Measurements from ENCODE around the gene ADPRHL1. TPM values are rescaled to one million over a fixed set of nuclear protein-coding genes. Genes with fewer than 3 reads are reported as not detected.
"Not testable (repeated sequence)": the region's sequence is repeated elsewhere in the genome, so short reads cannot be mapped to it uniquely, and the experiment has no call there.

ADPRHL1 gene
- total RNA-seq, 2 experiments from 2014 or later = 0.73 to 0.87 TPM

DNA sequence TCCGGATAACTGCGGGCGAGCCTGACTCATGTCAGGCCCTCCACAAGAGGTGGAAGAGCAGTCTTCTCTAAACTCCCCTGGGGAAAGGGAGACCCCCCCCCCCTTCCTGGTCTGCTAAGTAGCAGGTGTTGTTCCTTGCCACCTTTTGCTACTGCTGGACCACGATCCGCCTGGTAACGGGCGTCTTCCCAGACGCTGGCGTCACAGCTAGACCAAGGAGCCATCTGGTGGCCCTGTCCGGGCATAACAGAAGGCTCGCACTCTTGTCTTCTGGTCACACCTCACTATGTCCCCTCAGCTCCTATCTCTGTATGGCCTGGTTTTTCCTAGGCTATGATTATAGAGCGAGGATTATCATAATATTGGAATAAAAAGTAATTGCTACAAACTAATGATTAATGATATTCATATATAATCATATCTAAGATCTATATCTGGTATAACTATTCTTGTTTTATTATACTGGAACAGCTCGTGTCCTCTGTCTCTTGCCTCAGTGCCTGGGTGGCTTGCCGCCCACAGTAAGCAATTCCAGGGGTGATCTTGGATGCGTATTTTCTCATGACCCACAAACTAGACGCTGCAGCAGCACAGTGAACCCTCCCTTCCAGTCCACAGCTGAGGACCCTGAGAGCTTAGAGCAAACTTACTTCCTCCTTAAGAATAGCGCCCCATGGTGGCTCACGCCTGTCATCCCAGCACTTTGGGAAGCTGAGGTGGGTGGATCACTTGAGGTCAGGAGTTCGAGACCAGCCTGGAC is 2.2 kb downstream of the ADPRHL1 start:
- H3K9me3 Mint-ChIP-seq (ENCODE audit: insufficient read depth); CTCF ChIA-PET; H3K27ac Mint-ChIP-seq; H3K36me3 Mint-ChIP-seq (ENCODE audit: low read depth); DNase-seq; H3K4me1 Mint-ChIP-seq (ENCODE audit: low read depth); POLR2A ChIA-PET; H3K4me3 Mint-ChIP-seq; H3K27me3 Mint-ChIP-seq (ENCODE audit: low read depth); ATAC-seq: not testable (repeated sequence)

DNA sequence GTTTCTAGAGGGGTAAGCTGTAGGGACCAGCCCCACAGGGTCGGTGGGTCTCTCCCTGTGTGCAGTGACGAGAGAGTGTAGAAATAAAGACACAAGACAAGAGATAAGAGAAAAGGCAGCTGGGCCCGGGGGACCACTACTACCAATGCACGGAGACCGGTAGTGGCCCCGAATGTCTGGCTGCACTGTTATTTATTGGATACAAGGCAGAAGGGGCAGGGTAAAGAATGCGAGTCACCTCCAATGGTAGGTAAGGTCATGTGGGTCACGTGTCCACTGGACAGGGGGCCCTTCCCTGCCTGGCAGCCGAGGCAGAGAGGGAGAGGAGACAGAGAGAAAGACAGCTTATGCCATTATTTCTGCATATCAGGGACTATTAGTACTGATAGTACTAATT is 2.9 kb downstream of the ADPRHL1 start:
- H3K27ac Mint-ChIP-seq = not testable (repeated sequence)

DNA sequence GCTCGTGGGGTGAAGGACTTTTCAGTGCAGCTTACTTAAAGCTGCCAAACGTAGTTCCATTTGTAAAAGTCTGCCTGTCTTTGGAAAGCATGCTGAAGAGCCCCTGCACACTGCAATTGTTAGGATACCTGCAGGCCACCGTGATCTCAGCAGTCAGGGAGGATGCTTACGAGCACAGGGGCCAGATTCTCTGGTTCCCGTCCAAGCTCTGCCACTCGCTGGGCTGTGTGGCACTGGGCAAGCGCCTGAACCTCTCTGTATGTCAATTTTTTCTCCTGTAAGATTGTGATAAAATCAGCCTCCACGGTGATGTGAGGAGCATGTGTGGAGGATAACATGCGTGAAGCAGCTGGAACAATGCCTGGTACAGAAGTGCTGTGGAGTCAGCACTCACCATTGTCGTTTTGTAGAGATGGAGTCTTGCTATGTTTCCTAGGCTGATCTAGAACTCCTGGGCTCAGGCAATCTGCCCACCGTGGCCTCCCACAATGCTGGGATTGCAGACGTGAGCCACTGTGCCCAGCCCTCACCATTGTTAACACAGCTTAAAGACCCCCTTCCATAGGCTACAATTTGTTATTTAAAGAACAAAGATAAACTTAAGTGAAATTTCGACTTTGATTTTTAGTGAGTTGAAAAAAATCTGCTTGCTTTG is 3.5 kb downstream of the ADPRHL1 start:
- H3K9me3 Mint-ChIP-seq (ENCODE audit: insufficient read depth) = no peaks in the 10 kb centered on the region
- peak overlapping the region; percentile 60 for H3K27ac Mint-ChIP-seq
- H3K27me3 Mint-ChIP-seq (ENCODE audit: low read depth) = no peaks in the 10 kb centered on the region
- H3K4me3 Mint-ChIP-seq = peak overlapping the region; percentile 44
- peaks cover 7% of the 10 kb centered on the region for H3K36me3 Mint-ChIP-seq (ENCODE audit: low read depth)
- CTCF ChIA-PET = no interaction called here
- ATAC-seq (no peak), DNase-seq (no peak)
- no peaks in the 10 kb centered on the region for H3K4me1 Mint-ChIP-seq (ENCODE audit: low read depth)
- POLR2A ChIA-PET = no interaction called here

More for the DNA sequence above, 2.9 kb downstream of the ADPRHL1 start:
- H3K27me3 Mint-ChIP-seq (ENCODE audit: low read depth); DNase-seq; POLR2A ChIA-PET; H3K4me3 Mint-ChIP-seq; H3K36me3 Mint-ChIP-seq (ENCODE audit: low read depth); H3K4me1 Mint-ChIP-seq (ENCODE audit: low read depth); ATAC-seq; CTCF ChIA-PET; H3K9me3 Mint-ChIP-seq (ENCODE audit: insufficient read depth): not testable (repeated sequence)

DNA sequence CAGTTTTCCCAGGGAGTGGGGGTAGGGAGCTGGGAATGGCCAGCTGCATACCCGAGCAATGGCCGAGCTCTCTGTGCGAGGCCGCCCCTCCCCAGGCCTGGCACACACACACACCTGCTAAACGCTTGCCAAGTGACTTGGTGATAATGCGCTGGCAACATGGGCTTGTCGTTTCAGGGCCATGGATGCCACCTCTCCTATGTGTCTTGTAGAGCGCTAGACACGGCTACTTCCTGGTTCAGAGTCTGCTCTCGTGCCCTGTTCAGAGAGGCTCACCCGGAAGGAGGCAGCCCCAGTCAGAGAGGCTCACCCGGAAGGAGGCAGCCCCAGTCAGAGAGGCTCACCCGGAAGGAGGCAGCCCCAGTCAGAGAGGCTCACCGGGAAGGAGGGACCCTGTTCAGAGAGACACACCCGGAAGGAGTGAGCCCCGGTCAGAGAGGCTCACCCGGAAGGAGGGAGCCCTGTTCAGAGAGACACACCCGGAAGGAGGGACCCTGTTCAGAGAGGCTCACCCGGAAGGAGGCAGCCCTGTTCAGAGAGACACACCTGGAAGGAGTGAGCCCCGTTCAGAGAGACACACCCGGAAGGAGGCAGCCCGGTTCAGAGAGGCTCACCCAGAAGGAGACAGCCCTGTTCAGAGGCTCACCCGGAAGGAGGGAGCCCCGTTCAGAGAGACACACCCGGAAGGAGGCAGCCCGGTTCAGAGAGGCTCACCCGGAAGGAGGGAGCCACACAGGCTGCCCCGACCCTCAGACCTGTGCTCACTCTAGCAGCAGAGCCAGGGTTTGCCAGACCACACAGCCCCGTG is 4.2 kb downstream of the ADPRHL1 start:
- ATAC-seq = peak; percentile 71
- no peaks in the 10 kb centered on the region for H3K9me3 Mint-ChIP-seq (ENCODE audit: insufficient read depth)
- DNase-seq = peak; percentile 44
- no peaks in the 10 kb centered on the region for H3K4me1 Mint-ChIP-seq (ENCODE audit: low read depth)
- peak overlapping the region; percentile 60 for H3K27ac Mint-ChIP-seq
- peak overlapping the region; percentile 44 for H3K4me3 Mint-ChIP-seq
- H3K36me3 Mint-ChIP-seq (ENCODE audit: low read depth) = peaks cover 7% of the 10 kb centered on the region
- ChIA-PET CTCF (no interaction called here), POLR2A (no interaction called here)
- no peaks in the 10 kb centered on the region for H3K27me3 Mint-ChIP-seq (ENCODE audit: low read depth)

DNA sequence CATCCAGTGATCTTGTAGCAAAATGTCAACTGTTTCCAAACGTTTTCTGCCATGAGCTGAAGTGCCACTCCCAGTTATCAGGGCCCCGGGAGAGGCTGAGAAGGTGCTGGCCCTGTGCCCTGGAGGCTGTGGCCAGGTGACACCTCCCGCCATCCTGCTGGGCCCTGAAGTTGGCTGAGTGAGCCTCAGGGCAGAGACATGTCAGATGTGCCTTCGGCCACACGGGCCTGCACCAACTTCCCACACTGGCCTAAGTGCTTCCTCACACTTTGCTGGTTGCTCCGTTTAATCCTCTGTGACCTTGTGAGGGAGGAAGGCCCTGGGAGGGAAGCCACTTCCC is 4.8 kb downstream of the ADPRHL1 start:
- DNase-seq = no peak
- ChIA-PET POLR2A (no interaction called here), CTCF (no interaction called here)
- Mint-ChIP-seq H3K9me3 (ENCODE audit: insufficient read depth) (no peaks in the 10 kb centered on the region), H3K27ac (no peak overlapping the region), H3K36me3 (ENCODE audit: low read depth) (peaks cover 4% of the 10 kb centered on the region), H3K4me3 (peak overlapping the region; percentile 28), H3K27me3 (ENCODE audit: low read depth) (no peaks in the 10 kb centered on the region), H3K4me1 (ENCODE audit: low read depth) (no peaks in the 10 kb centered on the region)
- no peak for ATAC-seq

DNA sequence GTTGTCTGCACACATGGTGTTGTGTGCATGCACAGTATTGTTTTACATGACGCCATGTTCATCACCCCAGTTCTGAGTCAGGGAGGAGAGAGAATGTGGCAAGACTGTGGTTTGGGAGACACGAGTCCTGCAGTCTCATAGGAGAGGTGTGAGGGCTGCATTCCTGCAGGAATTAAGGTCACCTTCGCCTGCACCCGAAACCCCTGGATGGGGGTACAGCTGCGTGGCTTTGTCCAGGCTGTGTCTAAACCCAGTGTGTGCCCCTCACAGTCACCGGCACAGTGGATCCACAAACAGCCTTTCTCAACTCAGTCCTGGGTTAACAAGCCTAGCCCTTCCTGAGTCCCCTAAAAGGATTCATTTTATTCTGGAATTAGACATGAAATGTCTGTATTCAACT is 5.7 kb downstream of the ADPRHL1 start:
- Mint-ChIP-seq H3K4me1 (ENCODE audit: low read depth) (no peaks in the 10 kb centered on the region), H3K9me3 (ENCODE audit: insufficient read depth) (no peaks in the 10 kb centered on the region), H3K36me3 (ENCODE audit: low read depth) (peaks cover 4% of the 10 kb centered on the region), H3K27me3 (ENCODE audit: low read depth) (no peaks in the 10 kb centered on the region), H3K27ac (no peak overlapping the region), H3K4me3 (no peak overlapping the region)
- POLR2A ChIA-PET = no interaction called here
- DNase-seq (no peak), ATAC-seq (no peak)
- CTCF ChIA-PET = no interaction called here

DNA sequence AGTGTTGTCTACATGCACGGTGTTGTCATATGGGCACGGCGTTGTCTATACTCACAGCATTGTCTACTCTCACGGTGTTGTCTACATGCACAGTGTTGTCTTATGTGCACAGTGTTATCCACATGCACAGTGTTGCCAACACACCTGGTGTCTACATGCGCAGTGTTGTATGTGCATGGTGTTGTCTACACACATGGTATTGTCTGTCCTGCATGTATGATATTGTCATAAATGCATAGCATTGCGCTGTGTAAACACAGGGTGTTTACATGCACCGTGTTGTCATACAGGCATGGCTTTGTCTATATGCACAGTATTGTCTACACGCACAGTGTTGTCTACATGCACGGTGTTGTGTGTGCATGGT is 6.8 kb downstream of the ADPRHL1 start:
- Mint-ChIP-seq H3K27me3 (ENCODE audit: low read depth) (no peaks in the 10 kb centered on the region), H3K4me1 (ENCODE audit: low read depth) (no peaks in the 10 kb centered on the region), H3K4me3 (no peak overlapping the region), H3K27ac (no peak overlapping the region), H3K36me3 (ENCODE audit: low read depth) (peaks cover 4% of the 10 kb centered on the region), H3K9me3 (ENCODE audit: insufficient read depth) (no peaks in the 10 kb centered on the region)
- ATAC-seq (no peak), DNase-seq (no peak)
- ChIA-PET POLR2A (no interaction called here), CTCF (no interaction called here)

DNA sequence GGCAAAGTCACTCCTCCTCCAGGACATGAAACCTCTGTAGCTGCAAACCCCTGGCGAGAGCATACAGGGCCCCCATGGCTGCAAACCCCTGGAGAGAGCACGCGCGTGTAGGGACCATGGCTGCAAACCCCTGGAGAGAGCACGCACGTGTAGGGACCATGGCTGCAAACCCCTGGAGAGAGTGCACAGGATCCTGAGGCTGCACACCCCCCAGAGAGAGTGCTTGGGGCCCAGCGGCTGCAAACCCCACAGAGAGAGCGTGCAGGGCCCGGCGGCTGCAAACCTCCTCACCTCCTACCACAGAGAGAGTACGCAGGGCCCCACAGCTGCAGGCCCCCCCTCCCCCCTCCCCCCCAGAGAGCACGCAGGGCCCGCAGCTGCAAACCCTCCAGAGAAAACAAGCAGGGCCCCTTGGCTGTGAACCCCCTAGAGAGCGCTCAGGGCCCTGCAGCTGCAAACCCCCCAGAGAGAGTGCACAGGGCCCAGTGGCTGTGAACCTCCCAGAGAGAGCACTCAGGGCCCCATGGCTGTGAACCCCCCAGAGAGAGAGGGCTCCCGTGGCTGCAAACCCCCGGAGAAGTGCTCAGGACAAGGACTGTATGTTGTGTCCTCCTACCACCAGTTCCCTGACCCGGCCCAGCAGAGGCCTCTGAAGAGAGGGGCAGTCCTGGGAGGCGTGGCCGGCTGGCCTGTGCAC is 7.3 kb downstream of the ADPRHL1 start:
- ChIA-PET CTCF (no interaction called here), POLR2A (no interaction called here)
- no peak overlapping the region for H3K27ac Mint-ChIP-seq
- no peaks in the 10 kb centered on the region for H3K9me3 Mint-ChIP-seq (ENCODE audit: insufficient read depth)
- no peaks in the 10 kb centered on the region for H3K4me1 Mint-ChIP-seq (ENCODE audit: low read depth)
- H3K27me3 Mint-ChIP-seq (ENCODE audit: low read depth) = no peaks in the 10 kb centered on the region
- no peak overlapping the region for H3K4me3 Mint-ChIP-seq
- ATAC-seq = no peak
- DNase-seq = no peak
- peaks cover 4% of the 10 kb centered on the region for H3K36me3 Mint-ChIP-seq (ENCODE audit: low read depth)

DNA sequence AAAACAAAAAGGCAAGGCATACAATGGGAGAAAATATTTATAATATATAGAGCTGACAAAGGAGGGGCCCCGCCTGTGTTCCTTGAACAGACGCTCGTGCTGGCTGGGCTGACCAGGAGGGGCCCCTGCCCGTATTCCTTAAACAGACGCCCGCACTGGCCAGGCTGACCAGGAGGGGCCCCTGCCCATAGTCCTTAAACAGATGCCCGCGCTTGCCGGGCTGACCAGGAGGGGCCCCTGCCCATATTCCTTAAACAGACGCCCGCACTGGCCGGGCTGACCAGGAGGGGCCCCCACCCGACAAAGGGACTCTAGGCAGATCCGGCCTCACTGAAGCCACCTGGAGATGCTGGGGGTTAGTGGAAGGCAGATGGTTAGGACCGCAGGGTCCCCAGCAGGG is 9.3 kb downstream of the ADPRHL1 start:
- no peak for DNase-seq
- ATAC-seq = no peak
- ChIA-PET CTCF (no interaction called here), POLR2A (no interaction called here)
- H3K27me3 Mint-ChIP-seq (ENCODE audit: low read depth) = no peaks in the 10 kb centered on the region
- H3K27ac Mint-ChIP-seq = no peak overlapping the region
- no peak overlapping the region for H3K4me3 Mint-ChIP-seq
- peaks cover 4% of the 10 kb centered on the region for H3K36me3 Mint-ChIP-seq (ENCODE audit: low read depth)
- no peaks in the 10 kb centered on the region for H3K9me3 Mint-ChIP-seq (ENCODE audit: insufficient read depth)
- no peaks in the 10 kb centered on the region for H3K4me1 Mint-ChIP-seq (ENCODE audit: low read depth)

DNA sequence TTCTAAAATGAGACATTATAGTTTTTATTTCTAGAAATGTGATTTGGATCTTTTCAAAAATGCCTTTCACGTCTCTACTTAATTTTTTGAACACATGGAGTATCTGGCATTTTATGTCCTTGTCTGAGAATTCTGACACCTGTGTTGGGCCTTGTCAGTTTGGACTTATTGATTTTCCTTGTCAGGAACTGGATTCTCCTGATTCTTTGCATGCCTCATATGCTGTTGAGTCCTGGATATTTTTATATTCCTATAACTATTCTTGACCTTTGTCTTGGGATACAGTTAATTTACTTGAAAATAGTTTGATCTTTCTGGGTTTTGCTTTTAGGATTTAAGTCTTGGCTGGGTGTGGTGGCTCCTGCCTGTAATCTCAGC is 10.3 kb downstream of the ADPRHL1 start:
- H3K27me3 Mint-ChIP-seq (ENCODE audit: low read depth) = no peaks in the 10 kb centered on the region
- H3K27ac Mint-ChIP-seq = no peak overlapping the region
- H3K9me3 Mint-ChIP-seq (ENCODE audit: insufficient read depth) = no peaks in the 10 kb centered on the region
- ATAC-seq (no peak), DNase-seq (no peak)
- no peak overlapping the region for H3K4me3 Mint-ChIP-seq
- no peaks in the 10 kb centered on the region for H3K4me1 Mint-ChIP-seq (ENCODE audit: low read depth)
- ChIA-PET POLR2A (no interaction called here), CTCF (no interaction called here)
- peaks cover 4% of the 10 kb centered on the region for H3K36me3 Mint-ChIP-seq (ENCODE audit: low read depth)

DNA sequence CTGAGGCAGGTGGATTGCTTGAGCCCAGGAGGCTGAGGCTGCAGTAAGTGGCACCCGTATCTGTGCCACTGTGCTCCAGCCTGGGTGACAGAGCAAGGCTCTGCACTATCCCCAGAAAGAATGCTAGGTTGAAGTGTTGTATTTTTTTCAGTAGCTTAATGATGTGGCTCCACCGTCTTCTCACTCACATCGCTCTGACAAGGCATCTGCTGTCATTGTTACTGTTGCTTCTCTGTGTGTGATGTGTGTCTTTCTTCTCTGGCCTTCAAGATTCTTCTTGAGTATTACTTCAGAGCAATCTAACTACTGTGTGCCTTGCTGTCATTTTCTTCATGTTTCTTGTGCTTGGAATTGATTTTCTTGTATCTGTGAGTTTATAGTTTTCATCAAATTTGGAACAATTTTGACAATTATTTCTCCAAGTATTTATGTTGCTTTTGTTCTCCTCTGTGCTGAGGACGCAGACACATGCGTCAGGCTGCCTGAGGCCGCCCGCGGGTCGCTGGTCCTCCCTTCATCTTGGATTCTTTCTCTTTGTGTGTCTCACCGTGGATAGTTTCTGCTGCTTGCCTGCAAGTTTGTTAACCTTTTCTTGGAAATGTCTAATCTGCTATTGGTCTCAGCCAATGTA is 10.8 kb downstream of the ADPRHL1 start:
- POLR2A ChIA-PET = no interaction called here
- no peaks in the 10 kb centered on the region for H3K27me3 Mint-ChIP-seq (ENCODE audit: low read depth)
- no peak for ATAC-seq

DNA sequence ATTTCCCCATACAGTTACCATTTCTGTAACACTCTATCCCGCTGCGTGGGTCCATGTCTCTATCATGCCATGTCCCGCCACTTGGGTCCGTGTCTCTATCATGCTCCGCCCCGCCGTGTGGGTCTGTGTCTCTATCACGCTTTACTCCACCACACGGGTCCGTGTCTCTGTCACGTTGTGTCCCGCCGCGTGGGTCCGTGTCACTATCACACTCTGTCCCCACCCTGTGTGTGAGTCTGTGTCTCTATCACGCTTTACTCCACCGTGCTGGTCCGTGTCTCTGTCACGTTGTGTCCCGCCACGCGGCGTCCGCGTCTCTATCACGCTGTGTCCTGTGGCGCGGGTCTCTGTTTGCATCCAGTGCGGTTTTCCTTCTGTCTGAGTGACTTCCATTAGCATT is 11.6 kb downstream of the ADPRHL1 start:
- H3K4me3 Mint-ChIP-seq = no peak overlapping the region
- CTCF ChIA-PET = no interaction called here
- no peak overlapping the region for H3K27ac Mint-ChIP-seq
- POLR2A ChIA-PET = no interaction called here
- no peaks in the 10 kb centered on the region for H3K36me3 Mint-ChIP-seq (ENCODE audit: low read depth)
- H3K4me1 Mint-ChIP-seq (ENCODE audit: low read depth) = no peaks in the 10 kb centered on the region
- no peaks in the 10 kb centered on the region for H3K9me3 Mint-ChIP-seq (ENCODE audit: insufficient read depth)
- DNase-seq (no peak), ATAC-seq (no peak)
- H3K27me3 Mint-ChIP-seq (ENCODE audit: low read depth) = no peaks in the 10 kb centered on the region

More for the DNA sequence above, 10.8 kb downstream of the ADPRHL1 start:
- CTCF ChIA-PET = no interaction called here
- Mint-ChIP-seq H3K36me3 (ENCODE audit: low read depth) (peaks cover 2% of the 10 kb centered on the region), H3K4me3 (no peak overlapping the region), H3K27ac (no peak overlapping the region), H3K4me1 (ENCODE audit: low read depth) (no peaks in the 10 kb centered on the region), H3K9me3 (ENCODE audit: insufficient read depth) (no peaks in the 10 kb centered on the region)
- no peak for DNase-seq

Measured in activated CD8-positive, alpha-beta T cell treated with anti-CD3 and anti-CD28 coated beads, Interleukin-2, amount 10 ng/mL, durations not matched to agents 7 days and 5 days (primary cell).